Neuronal stem cell (in vitro differentiated cells): ENCODE results near the gene IMMT.

ENCODE experiments used
- DNase-seq: peaks from one replicate; pipeline ENCODE4 v3.0.0-alpha.2; 2013; ENCODE audit warnings: low spot score
- H2AFZ ChIP-seq: one replicate; pipeline ENCODE4 v1.6.1; 2013; ENCODE audit warnings: mild to moderate bottlenecking, low read length, inconsistent platforms
- H2AK5ac ChIP-seq: 2 replicates; pipeline ENCODE4 v1.6.1; 2013; ENCODE audit warnings: low read depth, mild to moderate bottlenecking, inconsistent platforms, low read length, moderate library complexity, mixed read lengths
- H2BK120ac ChIP-seq: 2 replicates; pipeline ENCODE4 v1.6.1; 2013; ENCODE audit warnings: low read depth, mild to moderate bottlenecking, inconsistent platforms, low read length, moderate library complexity, mixed read lengths
- H2BK12ac ChIP-seq: one replicate; pipeline ENCODE4 v1.6.1; 2013; ENCODE audit warnings: low read length, inconsistent platforms
- H2BK15ac ChIP-seq: 2 replicates; pipeline ENCODE4 v1.6.1; 2013; ENCODE audit warnings: mild to moderate bottlenecking, low read length, inconsistent platforms, mixed read lengths
- H2BK5ac ChIP-seq: one replicate; pipeline ENCODE4 v1.6.1; 2013; ENCODE audit warnings: inconsistent platforms, mild to moderate bottlenecking, low read length, moderate library complexity
- H3K14ac ChIP-seq: one replicate; pipeline ENCODE4 v1.6.1; 2013; ENCODE audit warnings: low read length, inconsistent platforms
- H3K18ac ChIP-seq: 2 replicates; pipeline ENCODE4 v1.6.1; 2013; ENCODE audit warnings: low read length, inconsistent platforms
- H3K23ac ChIP-seq: 2 replicates; pipeline ENCODE4 v1.6.1; 2013; ENCODE audit warnings: low read depth, mild to moderate bottlenecking, mixed read lengths, low read length, inconsistent platforms; ENCODE audit not compliant: poor library complexity
- H3K27ac ChIP-seq: replicated peaks from 3 replicates; pipeline ENCODE4 v1.5.1; 2013; ENCODE audit warnings: low read length, inconsistent platforms
- H3K27me3 ChIP-seq, 3 experiments: 2 replicates each; pipeline ENCODE4 v1.6.1; 2013; ENCODE audit warnings: low read length in 3 of 3, mild to moderate bottlenecking in 2 of 3, inconsistent platforms in 1 of 3, low read depth in 1 of 3, mixed read lengths in 1 of 3, moderate library complexity in 1 of 3; ENCODE audit not compliant: control insufficient read depth in 3 of 3, insufficient read depth in 3 of 3
- H3K36me3 ChIP-seq, 2 donors: replicated peaks in 1 of 2; 2 replicates each; pipeline ENCODE4 v1.6.1; 2013; ENCODE audit warnings: low read length in 2 of 2; ENCODE audit not compliant: control insufficient read depth in 2 of 2, insufficient read depth in 2 of 2
- H3K4ac ChIP-seq: 2 replicates; pipeline ENCODE4 v1.6.1; 2013; ENCODE audit warnings: inconsistent platforms, mild to moderate bottlenecking, low read length, moderate library complexity
- H3K4me1 ChIP-seq, 2 donors: 1 replicate in 1 of 2; 2 replicates in 1 of 2; pipeline ENCODE4 v1.6.1; 2013; ENCODE audit warnings: low read length in 2 of 2, low read depth in 1 of 2; ENCODE audit not compliant: control insufficient read depth in 2 of 2, insufficient read depth in 1 of 2
- H3K4me2 ChIP-seq: one replicate; pipeline ENCODE4 v1.6.1; 2013; ENCODE audit warnings: mild to moderate bottlenecking, low read length, inconsistent platforms; ENCODE audit not compliant: insufficient read depth, poor library complexity, severe bottlenecking
- H3K4me3 ChIP-seq, 2 donors: 2 replicates each; pipeline ENCODE4 v1.5.1; 2013; ENCODE audit warnings: low read length in 2 of 2, mild to moderate bottlenecking in 2 of 2, inconsistent platforms in 1 of 2, moderate library complexity in 1 of 2
- H3K79me1 ChIP-seq: one replicate; pipeline ENCODE4 v1.6.1; 2013; ENCODE audit warnings: low read depth, mild to moderate bottlenecking, inconsistent platforms, low read length, moderate library complexity
- H3K9ac ChIP-seq: one replicate; pipeline ENCODE4 v1.6.1; 2013; ENCODE audit warnings: mild to moderate bottlenecking, low read depth, low read length, inconsistent platforms; ENCODE audit not compliant: poor library complexity
- H3K9me3 ChIP-seq, 2 donors: replicated peaks in 1 of 2; 2 replicates each; pipeline versions ENCODE3 to v1.6.1; 2013; ENCODE audit warnings: low read length in 2 of 2, mild to moderate bottlenecking in 2 of 2, inconsistent platforms in 1 of 2, low read depth in 1 of 2, mixed read lengths in 1 of 2, moderate library complexity in 1 of 2; ENCODE audit not compliant: control insufficient read depth in 2 of 2, insufficient read depth in 1 of 2
- H4K8ac ChIP-seq: one replicate; pipeline ENCODE4 v1.6.1; 2013; ENCODE audit warnings: low read depth, mild to moderate bottlenecking, inconsistent platforms, low read length, moderate library complexity
- H4K91ac ChIP-seq: one replicate; pipeline ENCODE4 v1.6.1; 2013; ENCODE audit warnings: low read length, low read depth, mild to moderate bottlenecking, inconsistent platforms; ENCODE audit not compliant: poor library complexity
- WGBS, 2 donors: extraction: QIAGEN DNeasy Blood & Tissue Kit; methylation state at CpG; one replicate each; pipeline ENCODE4 v1.1.7; 2013; ENCODE audit warnings: missing lambda C conversion rate in 2 of 2, mixed read lengths in 1 of 2; ENCODE audit not compliant: insufficient read length in 2 of 2, insufficient replicate concordance in 1 of 2; ENCODE audit errors: extremely low coverage in 2 of 2; 5-methylcytosine and 5-hydroxymethylcytosine counted together

Gene IMMT

DNA sequence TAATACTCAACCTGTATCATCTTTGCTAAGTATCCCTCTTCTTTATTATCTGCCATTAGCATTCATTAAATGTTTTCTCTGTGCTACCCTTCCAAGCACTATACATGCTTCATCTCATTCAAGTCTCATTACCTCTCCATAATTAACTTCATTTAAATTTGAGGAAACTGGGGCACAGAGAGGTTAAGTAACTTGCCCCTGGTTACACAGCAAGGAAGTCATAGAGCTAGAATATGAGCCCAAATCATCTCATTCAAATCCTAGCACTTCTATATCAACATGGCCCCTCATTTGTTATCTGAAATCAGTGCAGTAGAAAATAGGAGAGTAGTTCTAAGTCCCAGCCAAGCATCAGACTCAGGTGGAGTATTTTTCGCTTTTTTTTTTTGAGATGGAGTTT, 8.4 kb upstream of the IMMT start:
- no peak overlapping the region for H2AFZ ChIP-seq
- no peak overlapping the region for H3K14ac ChIP-seq
- no peak overlapping the region for H2AK5ac ChIP-seq
- peaks cover 5 to 47% of the 10 kb centered on the region in 2 donors for H3K36me3 ChIP-seq
- H3K9ac ChIP-seq = no peak overlapping the region
- H2BK120ac ChIP-seq = no peak overlapping the region
- WGBS, 2 donors = no CpG with 5 or more reads among the region's 1 CpG
- peaks cover 0 to 12% of the 10 kb centered on the region in 2 donors for H3K4me1 ChIP-seq
- no peak overlapping the region for H2BK12ac ChIP-seq
- no peaks in the 10 kb centered on the region for H3K27me3 ChIP-seq
- H4K91ac ChIP-seq = no peak overlapping the region
- H3K9me3 ChIP-seq = no peaks in the 10 kb centered on the region
- no peak for DNase-seq
- no peak overlapping the region for H3K27ac ChIP-seq
- H3K4me3 ChIP-seq = no peak overlapping the region
- H2BK15ac ChIP-seq = no peak overlapping the region
- no peak overlapping the region for H2BK5ac ChIP-seq
- H3K4me2 ChIP-seq = no peak overlapping the region
- H3K18ac ChIP-seq = no peak overlapping the region
- H3K23ac ChIP-seq = no peak overlapping the region
- no peak overlapping the region for H4K8ac ChIP-seq
- H3K4ac ChIP-seq = no peak overlapping the region
- no peaks in the 10 kb centered on the region for H3K79me1 ChIP-seq

DNA sequence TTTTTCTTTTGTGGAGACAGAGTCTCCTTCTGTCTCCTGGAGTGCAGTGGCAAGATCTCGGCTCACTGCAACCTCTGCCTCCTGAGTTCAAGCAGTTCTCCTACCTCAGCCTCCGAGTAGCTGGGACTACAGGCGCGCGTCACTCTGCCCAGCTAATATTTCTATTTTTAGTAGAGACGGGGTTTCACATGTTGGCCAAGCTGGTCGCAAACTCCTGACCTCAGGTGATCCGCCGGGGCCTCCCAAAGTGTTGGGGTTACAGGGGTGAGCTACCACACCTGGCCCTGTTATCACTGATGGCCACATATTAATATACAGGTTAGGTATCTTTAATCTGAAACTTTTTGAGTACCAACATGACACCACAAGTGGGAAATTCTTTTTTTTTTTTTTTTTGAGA, 7.4 kb upstream of the IMMT start:
- no CpG with 5 or more reads among the region's 9 CpGs for WGBS, 2 donors
- Histone ChIP-seq H3K36me3 (peaks cover 5 to 38% of the 10 kb centered on the region in 2 donors), H3K18ac (no peak overlapping the region), H3K4me2 (no peak overlapping the region), H2BK15ac (no peak overlapping the region), H3K79me1 (no peaks in the 10 kb centered on the region), H3K4me1 (peaks cover 0 to 12% of the 10 kb centered on the region in 2 donors), H2AK5ac (no peak overlapping the region), H4K8ac (no peak overlapping the region), H3K9ac (no peak overlapping the region), H3K27ac (no peak overlapping the region), H3K4me3 (no peak overlapping the region), H2BK120ac (no peak overlapping the region), H2BK5ac (no peak overlapping the region), H3K27me3 (no peaks in the 10 kb centered on the region), H3K9me3 (no peaks in the 10 kb centered on the region), H4K91ac (no peak overlapping the region), H3K23ac (no peak overlapping the region), H3K4ac (no peak overlapping the region), H2BK12ac (no peak overlapping the region), H3K14ac (no peak overlapping the region), H2AFZ (no peak overlapping the region)
- no peak for DNase-seq

DNA sequence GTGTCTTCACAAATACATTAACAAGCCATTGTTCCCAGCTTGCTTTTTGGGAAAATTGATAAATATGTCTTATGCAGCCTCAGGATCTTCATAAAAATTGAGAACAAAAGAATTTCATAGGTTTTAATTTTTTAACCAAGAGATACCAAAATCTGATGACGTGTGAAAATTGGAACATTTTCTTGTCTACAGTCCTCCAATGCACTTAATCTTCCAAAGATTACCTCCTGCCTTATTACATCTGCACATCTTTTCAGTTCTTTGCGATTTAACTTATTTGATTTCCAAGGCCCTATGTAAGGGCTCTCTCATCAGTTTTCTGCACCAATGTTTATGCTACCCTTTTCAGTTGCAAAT, 7.1 kb upstream of the IMMT start:
- Histone ChIP-seq H3K18ac (no peak overlapping the region), H3K79me1 (no peaks in the 10 kb centered on the region), H2BK120ac (no peak overlapping the region), H3K27ac (no peak overlapping the region), H3K4me1 (peaks cover 0 to 12% of the 10 kb centered on the region in 2 donors), H3K27me3 (no peaks in the 10 kb centered on the region), H3K23ac (no peak overlapping the region), H2BK5ac (no peak overlapping the region), H3K4me3 (no peak overlapping the region), H3K4me2 (no peak overlapping the region), H4K8ac (no peak overlapping the region), H3K9ac (no peak overlapping the region), H2AFZ (no peak overlapping the region), H2BK12ac (no peak overlapping the region), H3K9me3 (no peaks in the 10 kb centered on the region), H2AK5ac (no peak overlapping the region), H3K36me3 (peaks cover 5 to 34% of the 10 kb centered on the region in 2 donors), H4K91ac (no peak overlapping the region), H2BK15ac (no peak overlapping the region), H3K4ac (no peak overlapping the region), H3K14ac (no peak overlapping the region)
- DNase-seq = no peak
- no CpG with 5 or more reads among the region's 2 CpGs for WGBS, 2 donors

DNA sequence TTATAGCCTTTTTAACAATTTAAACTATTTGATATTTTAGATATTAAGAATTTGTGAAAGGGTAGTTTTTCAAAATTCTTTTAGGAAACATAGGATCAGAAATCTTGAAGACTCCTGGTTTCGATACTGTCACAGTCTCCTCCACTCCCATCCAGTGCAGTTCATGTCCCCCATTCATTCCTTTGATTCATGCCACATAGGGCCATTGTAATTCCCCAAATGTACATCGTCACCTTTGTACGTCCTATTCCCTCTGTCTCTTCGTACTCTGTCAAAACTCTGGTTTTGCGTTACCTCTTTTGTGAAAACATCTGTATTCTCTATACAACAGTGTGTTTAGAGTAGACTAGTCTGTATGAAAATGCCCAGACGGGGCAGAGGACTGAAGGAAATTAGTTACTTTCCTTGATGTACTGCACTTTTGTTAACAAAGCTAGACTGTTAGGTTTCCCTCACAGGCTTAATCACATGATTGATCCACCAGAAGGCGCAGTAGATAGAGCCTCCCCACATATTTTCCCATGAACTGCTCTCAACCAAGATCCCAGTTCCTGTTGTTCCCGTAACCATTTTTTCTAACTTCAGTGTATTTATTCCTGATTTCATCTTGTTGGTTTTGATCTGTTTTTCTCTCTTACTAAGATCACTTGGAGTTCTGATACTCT, 6.5 kb upstream of the IMMT start:
- Histone ChIP-seq H3K4me3 (no peak overlapping the region), H3K4ac (no peak overlapping the region), H3K18ac (no peak overlapping the region), H4K91ac (no peak overlapping the region), H2BK120ac (no peak overlapping the region), H3K4me2 (no peak overlapping the region), H3K4me1 (peaks cover 0 to 12% of the 10 kb centered on the region in 2 donors), H3K36me3 (peaks cover 5 to 29% of the 10 kb centered on the region in 2 donors), H3K27ac (no peak overlapping the region), H2BK5ac (no peak overlapping the region), H2AK5ac (no peak overlapping the region), H3K9ac (no peak overlapping the region), H3K23ac (no peak overlapping the region), H3K9me3 (no peaks in the 10 kb centered on the region), H2AFZ (no peak overlapping the region), H3K79me1 (no peaks in the 10 kb centered on the region), H4K8ac (no peak overlapping the region), H3K27me3 (no peaks in the 10 kb centered on the region), H2BK15ac (no peak overlapping the region), H3K14ac (no peak overlapping the region), H2BK12ac (no peak overlapping the region)
- DNase-seq = no peak
- WGBS, 2 donors = no CpG with 5 or more reads among the region's 8 CpGs
